NCI-H2029 (cell line): ENCODE results near the gene WDFY1.

Experiments
- DNase-seq: peaks from one replicate; lab custom pipeline; 2025; lab: John Stamatoyannopoulos, UW

WDFY1 gene, protein sequence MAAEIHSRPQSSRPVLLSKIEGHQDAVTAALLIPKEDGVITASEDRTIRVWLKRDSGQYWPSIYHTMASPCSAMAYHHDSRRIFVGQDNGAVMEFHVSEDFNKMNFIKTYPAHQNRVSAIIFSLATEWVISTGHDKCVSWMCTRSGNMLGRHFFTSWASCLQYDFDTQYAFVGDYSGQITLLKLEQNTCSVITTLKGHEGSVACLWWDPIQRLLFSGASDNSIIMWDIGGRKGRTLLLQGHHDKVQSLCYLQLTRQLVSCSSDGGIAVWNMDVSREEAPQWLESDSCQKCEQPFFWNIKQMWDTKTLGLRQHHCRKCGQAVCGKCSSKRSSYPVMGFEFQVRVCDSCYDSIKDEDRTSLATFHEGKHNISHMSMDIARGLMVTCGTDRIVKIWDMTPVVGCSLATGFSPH

DNA sequence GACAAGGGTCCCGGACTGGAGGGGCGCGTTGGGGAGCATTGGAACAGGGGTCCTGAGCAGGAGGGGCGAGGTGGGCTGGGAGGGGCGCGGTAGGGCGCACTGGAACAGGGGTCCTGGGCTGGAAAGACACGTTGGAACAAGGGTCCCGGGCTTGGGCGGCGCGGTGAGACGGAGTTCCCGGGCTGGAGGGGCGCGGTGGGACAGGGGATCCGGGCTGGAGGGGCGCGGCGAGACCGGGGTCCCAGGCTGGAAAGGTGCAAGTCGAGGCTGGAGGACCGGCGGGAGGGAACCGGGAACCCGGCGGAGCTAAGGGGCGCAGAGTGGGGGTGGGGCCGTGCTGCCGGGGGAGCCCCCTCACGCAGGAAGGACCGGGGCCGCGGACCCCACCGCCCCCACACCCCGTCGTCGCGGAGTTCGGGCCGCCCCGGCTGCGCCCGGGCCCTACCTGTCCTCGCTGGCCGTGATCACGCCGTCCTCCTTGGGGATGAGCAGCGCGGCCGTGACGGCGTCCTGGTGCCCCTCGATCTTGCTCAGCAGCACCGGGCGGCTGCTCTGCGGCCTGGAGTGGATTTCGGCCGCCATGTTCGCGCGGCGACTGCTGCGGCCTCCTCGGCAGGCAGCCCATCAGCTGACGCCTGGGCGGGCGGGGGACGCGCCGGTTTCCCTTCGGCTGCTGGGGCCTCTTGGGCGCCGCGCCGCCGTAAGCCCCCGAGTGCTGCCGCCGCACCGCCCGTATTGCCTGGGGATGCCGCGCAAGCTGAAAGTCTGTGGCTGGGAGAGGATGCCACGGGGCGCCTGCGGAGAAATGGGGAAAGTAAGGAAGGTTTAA lies at the start of gene WDFY1:
WDFY1 (minus strand) TSS at position 633 of the 829 bp plus-strand sequence; CDS start at position 582, 51 bp downstream.
- peak; percentile 65 for DNase-seq

DNA sequence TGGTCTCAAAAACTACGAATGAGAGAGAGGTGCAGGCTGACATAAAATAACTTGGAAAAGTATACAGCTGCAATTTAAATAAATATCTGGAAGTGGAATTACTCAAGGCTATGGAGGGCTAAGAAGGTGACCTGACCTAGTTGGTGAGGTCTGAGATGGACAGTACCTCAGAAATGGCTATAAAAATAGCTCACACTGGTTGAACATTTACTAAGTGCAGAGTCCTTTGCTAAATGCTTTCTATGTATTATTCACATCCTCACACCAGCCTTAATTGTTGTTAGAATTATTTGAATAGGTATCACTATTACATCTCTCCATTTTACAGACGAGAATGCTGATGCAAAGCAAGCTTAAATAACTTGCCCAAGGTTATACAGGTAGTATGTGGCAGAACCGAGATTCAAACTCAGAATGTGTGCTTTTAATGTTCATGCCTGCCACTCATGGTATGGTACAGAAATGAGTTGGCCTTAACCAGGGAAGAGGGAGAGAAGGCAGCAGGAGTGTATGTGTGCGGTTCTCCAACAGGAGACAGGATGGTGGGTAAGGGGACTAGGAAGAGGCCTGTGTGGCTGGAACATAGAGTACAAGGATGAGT lies 49.5 kb upstream of the WDFY1 start:
- no peak for DNase-seq

DNA sequence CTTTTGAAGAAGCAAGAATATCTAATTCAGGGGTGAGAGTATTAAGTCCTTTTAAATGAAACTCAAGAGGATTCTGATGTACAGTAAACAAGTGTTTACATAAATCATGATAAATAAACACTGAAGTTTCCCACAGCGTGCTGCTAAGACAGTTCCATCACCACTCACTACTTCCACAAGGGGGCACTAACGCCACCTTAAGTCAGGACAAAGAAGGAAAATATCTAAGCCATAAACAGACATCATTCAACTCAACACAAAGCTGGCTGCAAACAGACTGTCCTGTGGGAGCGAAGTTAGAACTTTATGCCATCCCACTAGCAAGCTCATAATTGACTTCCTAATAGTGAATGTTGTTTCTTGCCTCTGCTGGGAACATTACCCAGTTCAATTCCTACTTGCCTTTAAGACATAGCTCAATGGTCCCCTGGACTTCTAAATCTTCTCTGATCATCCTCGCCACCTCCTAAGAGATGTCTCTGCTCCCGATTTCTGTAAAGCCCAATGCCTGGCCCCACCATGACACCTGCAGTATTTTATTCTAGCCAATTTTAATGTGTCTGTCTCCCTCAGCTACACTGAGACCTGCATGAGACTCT lies 48.6 kb upstream of the WDFY1 start:
- DNase-seq = peak; percentile 39

DNA sequence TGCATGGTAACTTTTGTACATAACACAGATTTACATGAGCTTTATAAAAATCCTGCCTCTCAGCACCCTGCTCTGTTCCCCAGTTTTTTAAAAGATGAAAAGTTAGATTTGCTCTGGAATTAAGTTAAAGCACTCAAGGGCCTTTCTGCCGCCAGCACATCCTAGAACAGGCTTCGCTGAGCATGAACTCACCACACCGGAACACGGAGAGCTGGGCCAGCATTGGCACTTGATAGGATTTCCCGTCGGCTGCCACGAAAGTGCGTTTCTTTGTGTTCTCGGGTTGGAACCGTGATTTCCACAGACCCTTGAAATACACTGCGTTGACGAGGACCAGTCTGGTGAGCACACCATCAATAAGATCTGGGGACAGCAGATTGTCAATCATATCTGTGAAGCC lies 46.5 kb upstream of the WDFY1 start:
- no peak for DNase-seq

DNA sequence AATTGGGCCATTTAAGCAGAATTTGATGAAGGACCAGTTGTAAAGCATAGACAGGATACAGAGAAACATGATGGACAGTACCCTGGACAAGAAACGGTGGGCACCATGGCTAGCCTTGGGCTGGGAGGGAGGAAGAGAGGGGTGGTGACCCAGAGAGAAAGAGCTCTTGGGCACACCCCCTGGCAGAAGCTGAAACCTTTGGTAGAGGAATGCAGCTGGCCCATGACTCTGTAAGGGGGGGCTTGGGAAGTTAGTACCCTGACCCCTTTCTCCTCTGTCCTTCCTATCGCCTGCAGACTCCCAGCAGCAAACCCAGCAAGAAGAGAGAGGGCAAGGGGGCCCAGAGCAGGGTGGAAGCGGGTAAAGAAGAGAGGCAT lies 44.7 kb upstream of the WDFY1 start:
- no peak for DNase-seq

DNA sequence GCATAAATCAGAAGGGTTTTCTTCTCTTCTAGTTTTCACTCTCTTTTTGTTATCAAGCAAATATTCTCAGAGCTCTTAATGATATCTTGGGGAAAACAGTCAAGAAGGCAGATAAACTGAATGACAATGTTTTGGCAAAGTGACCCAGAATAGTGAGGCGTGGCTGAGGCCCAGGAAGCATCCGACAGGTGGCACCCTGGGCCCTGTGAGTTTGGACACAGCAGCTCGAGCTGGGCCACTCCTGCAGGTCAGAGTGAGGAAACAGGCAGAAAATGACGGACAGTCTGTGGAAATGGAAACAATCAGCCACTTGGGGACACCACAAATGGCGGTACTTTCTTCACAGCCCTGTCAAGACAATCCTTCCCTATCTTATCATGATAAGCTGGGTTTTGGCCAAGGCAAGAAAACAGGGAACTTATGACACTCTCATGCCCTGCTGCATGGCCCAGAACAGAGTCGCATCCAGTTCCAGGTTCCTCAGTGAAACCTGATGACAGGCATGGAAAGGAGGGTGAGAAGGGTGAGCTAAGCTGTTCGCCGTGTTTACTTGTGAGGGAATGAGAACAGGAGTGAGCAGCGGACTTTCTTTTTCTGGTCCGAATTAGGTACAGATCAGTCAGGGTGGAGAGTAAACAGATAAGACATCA lies 44.2 kb upstream of the WDFY1 start:
- no peak for DNase-seq

DNA sequence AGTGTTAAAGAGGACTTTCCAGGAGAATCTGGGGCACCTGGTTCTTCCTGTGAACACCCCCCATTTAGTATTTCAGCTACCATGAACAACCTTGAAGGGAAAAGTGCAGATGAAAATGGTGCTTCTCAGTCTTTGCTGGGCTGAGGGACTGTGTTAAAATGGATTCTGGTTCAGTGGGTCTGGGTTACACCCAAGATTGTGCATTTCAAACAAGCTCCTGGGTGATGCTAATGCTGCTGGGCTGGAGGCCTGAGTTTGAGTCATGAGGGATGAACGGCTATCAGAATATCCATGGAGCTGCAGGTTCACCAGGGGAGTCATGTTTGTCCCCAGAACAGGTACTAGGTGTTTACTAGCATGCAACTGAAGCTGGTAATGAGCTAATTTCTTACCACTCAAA lies 36.1 kb upstream of the WDFY1 start:
- no peak for DNase-seq

DNA sequence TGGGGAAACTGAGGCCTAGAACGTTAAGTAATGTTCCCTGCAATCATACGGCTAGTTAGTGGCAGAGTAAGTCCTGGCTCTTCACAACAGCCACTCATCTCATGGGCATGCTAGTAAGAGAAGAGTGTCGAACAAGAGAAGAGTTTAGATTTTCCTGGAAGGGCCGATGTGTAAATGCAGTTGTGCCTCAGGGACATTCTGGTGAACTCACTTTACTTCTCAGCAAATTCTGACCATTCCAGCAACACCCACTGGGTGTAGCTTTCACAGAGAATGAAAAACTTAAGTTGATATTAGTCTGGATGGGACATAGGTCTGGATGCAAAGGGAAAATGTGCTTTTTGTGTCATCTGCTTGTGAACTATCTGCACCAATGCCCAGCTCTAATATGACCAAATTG lies 35.7 kb upstream of the WDFY1 start:
- no peak for DNase-seq

DNA sequence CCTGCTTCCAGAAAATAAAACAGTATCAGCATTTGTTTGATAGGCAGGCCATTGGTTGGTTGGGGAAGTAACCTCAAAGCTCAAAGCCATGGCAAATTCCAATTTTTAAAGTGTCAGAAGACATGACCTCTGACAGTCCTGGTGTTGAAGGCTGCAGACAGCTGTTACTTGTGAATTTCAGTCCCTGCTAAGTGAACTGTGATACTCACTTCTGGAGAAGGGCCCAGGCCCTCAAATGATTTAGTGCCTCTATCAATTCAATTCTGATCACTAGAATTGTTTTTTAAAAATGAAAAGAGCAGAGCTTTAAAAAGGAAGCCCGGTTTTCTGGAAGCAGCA lies 35.2 kb upstream of the WDFY1 start:
- DNase-seq = no peak

DNA sequence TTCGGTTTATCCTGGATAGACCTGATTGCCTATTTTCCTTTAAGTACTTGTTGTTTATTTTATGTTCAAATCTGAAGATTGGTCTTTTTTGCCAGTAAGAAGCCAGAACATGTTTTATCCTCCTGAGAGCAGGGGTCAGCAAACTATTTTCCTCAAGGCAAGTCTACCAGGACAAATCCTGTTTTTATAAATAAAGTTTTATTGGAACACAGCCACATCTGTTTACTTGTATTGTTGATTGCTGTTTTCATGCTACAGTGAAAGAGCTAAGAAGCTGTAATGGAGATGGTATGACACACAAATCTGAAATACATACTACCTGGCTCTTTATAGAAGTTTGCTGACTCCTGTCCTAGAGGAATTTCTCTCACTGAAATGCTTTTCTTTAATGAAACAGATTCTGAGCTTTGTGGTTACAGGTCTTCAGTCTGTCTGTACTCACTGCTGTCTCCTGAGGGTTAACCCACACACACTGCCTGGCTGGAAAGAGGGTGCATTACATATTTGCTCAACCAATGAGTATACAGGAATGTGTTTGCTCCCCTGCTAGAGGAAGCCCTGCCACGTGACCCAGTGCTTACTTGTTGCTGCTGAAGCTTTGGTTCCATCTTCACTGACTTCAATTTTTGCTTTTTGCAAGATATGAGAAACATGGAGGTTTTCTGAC lies 34.7 kb upstream of the WDFY1 start:
- no peak for DNase-seq

DNA sequence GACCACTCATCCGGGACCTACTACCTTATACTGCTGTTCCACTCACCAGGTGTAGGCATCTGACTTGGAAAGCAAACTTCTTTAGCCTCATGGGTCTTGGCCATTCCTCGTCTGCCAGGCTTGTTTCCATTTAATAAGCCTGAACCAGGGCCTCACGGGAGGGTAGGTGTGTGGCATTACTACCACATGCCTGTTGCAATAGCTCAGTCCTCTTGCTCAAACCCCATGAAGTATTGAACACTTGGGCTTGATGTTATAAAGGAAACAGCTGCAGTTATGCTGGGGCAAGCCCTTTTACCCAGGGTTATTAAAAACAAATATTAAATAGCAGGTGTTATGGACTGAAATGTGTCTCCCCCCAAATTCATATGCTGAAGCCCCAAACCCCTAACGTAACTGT lies 33.3 kb upstream of the WDFY1 start:
- no peak for DNase-seq

DNA sequence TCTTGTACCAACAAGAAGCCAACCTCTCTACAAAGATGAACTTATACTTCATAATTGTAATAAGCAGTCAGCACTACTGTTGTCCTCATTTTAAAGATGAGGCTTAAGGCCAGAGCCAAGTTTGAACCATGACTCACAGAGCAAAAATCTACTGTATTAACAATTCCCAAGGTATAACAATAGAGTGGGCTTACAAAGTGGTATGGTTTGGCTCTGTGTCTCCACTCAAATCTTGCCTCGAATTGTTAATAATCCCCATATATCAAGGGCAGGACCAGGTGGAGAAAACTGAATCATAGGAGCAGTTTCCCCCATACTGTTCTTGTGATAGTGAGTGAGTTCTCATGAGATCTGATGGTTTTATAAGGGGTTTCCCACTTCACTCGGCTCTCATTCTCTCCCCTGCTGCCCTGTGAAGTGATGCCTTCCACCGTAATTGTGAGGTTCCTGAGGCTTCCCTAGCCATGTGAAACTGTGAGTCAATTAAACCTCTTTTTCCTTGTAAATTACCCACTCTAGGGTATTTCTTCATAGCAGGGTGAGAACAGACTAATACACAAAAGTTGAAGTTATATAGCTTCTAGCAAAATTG lies 31.6 kb upstream of the WDFY1 start:
- no peak for DNase-seq

DNA sequence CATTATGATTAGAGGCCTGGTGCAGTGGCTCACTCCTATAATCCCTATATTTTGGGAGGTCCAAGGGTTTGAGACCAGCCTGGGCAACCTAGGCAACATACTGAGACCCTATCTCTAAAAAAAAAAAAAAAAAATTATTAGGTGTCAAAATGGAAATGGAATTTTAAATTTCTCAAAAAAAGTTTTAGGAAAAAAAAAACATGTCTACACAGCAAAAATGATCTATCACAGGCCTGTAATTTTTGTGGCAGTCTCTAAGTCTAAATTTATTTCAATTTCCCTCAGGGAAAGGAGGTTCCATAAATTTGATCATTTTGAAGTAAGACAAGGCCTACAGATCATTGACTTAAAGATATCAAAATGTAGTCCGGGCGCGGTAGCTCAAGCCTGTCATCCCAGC lies 28.5 kb upstream of the WDFY1 start:
- DNase-seq = no peak

DNA sequence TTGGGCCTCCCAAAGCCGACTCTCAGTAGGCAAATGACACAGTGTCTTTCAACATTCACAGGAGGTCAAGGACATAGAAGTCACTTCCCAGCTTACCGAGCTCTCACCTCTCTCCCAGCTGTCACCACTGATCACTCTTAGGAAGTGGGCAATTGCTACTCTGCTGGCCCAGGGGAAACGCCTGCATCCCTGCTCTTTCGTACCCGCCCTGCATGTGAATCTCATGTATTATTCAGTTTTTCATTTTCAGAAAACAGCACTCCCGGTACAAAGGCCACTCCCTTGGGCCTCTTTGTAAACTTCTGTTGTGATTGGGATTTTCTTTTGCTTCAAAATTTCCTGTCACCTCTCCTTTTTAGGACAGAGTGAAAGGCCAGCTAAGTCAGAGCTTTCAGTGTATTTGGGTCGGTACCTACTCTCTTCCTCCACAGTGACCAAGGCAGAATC lies 27.5 kb upstream of the WDFY1 start:
- no peak for DNase-seq

DNA sequence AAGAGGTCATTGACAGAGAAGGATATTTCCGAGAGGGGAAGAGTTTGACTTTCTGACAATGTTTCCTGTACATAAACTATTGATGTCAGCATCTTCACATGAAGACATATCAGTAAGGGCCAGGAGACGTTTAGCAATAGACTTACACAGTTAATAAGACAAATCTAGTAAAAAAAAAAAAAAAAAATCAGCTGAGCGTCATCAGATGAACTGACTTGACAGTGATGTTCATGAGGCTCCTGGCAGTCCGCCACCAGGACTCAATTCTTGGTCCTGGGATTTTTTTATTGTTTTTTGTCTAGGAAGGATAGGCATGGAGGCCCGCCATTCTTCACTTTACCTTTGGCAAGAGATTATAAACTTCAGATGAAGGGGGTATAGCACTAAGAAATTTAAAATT lies 26.6 kb upstream of the WDFY1 start:
- no peak for DNase-seq

DNA sequence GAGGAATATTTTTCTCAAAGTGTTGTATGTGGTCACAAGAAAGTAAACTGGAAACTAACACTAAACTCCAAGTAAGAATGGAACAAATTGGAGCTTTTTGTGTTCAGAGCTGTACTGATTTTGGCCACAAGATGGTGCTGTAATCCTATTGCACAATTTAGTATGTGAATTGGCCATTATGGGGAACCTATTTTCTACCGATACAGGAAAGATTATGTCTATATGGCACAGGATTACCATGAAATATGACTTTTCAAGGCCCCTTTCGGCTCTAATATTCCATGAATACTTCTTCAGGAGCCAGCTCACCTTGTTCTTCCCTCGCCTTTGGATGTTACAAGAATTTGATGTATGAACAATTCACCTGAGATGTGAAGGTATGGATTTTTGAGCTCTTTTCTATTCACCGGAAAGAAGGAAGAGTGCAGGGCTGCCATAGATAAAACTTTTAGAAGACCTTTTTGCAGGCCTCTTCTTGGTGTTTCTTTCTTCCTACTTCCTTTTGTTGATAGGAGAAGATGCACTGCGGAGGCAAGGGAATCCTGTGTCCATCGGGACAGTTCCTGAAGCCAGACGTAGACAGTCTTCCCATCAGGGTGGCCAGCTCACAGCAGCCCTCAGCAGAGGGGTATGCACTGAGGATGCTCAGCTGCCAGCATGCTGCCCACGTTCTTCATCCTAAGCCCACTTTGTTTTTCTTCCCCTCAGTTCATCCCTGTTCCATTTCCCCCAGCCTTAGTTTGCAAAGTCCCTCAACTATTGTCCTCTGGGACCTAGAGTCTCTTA lies 25.4 kb upstream of the WDFY1 start:
- peak; percentile 33 for DNase-seq

DNA sequence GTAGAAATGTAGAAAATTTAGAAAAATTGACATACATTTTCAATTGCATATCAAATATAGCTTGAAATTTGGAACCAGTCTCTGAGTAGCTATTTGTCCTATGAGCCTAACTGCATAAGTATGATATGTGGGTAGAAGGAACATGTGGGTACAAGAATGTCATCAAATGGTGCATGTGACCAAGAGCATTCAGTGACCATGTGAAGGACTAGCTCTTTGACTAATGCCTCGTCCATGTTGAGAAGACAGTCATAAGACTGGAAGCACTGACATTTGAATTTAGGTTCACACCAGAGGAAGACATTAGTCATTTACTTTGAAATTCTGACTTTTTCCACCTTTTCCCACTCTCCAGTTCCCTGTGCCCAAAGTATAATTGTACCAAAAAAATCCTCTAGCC lies 24.7 kb upstream of the WDFY1 start:
- no peak for DNase-seq

DNA sequence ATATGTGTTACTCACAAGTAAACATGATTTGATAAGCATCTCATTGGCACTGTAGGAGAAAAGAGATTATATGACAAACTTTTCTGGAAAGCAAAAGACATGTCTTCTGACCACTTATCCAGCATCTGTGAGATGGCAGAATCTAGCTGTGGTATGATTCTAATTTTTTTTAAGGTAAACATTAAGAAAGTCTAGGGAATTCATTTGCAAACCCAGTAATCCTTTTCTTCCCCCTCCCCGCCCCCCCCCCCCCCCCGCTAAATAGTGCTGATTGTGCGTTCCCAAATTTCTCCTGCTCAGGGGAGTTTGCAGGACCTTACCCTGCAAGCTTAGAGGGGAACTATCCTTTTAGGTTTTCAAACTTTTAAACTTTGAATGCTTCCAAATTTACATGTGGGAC lies 24.2 kb upstream of the WDFY1 start:
- no peak for DNase-seq

DNA sequence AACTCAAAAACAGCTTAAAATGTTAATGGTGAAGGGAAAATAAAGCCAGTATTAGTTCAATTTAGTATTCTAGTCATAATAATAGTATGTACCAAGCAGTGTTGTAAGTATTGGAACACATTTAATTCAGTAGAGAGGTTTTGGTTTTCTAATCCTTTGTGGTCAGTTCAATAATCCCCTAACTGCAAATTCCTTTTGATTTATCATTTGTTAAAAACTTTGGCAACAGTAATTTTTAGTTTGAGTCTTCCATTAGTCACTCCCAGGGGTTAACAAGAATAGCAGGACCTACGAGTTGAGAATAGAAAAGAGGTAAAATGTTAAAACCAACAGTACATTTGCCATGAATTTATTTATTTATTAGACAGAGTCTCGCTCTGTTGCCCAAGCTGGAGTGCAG lies 22.8 kb upstream of the WDFY1 start:
- DNase-seq = no peak

DNA sequence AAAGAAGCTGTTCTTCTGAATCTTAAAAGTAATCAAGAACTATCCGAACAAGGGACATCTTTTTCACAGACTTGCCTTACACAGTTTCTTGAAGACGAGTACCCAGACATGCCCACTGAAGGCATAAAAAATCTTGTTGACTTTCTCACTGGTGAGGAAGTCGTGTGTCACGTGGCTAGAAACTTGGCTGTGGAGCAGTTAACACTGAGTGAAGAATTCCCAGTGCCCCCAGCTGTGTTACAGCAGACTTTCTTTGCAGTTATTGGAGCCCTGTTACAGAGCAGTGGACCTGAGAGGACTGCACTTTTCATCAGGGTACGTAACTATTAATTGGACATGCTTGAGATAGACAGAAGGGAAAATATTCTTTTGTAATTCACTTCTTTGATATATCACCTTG lies 14.6 kb upstream of the WDFY1 start:
- no peak for DNase-seq
